HCT116 (cell line): ENCODE measurements around the gene SLC25A47.

ENCODE experiments used
- CEBPB ChIP-seq: IDR thresholded peaks from 2 replicates; pipeline ENCODE4 v1.6.1; 2012; ENCODE audit warnings: low read depth
- CTCF ChIP-seq, 3 experiments: fragments of 200-600 bp in 1 of 3; sonication (generic) in 1 of 3; IDR thresholded peaks in 2 of 3; conservative IDR thresholded peaks in 1 of 3; 2 replicates each; pipeline ENCODE4 v1.5.1; 2012 to 2017; ENCODE audit warnings: low read depth in 2 of 3, low read length in 2 of 3, antibody characterized with exemption in 1 of 3, borderline replicate concordance in 1 of 3, control low read depth in 1 of 3, mild to moderate bottlenecking in 1 of 3, mixed read lengths in 1 of 3, mixed run types in 1 of 3, moderate library complexity in 1 of 3; ENCODE audit not compliant: insufficient read depth in 1 of 3
- EGR1 ChIP-seq: IDR thresholded peaks from 2 replicates; pipeline ENCODE4 v1.6.1; 2012; ENCODE audit warnings: low read depth
- ELF1 ChIP-seq: IDR thresholded peaks from 2 replicates; pipeline ENCODE4 v1.6.1; 2012; ENCODE audit warnings: low read depth, borderline replicate concordance
- POLR2A ChIP-seq: IDR thresholded peaks from 2 replicates; pipeline ENCODE4 v1.7.0; 2011; ENCODE audit warnings: borderline replicate concordance; ENCODE audit not compliant: insufficient read depth, insufficient read length; ENCODE audit errors: extremely low read depth
- RAD21 ChIP-seq: IDR thresholded peaks from 2 replicates; pipeline ENCODE4 v1.6.1; 2012; ENCODE audit warnings: low read depth, mild to moderate bottlenecking
- SRF ChIP-seq: IDR thresholded peaks from 2 replicates; pipeline ENCODE4 v1.6.1; 2012; ENCODE audit warnings: low read depth
- YY1 ChIP-seq: IDR thresholded peaks from 2 replicates; pipeline ENCODE4 v1.6.1; 2011; ENCODE audit warnings: low read length, low read depth, moderate library complexity, mild to moderate bottlenecking; ENCODE audit not compliant: insufficient replicate concordance; ENCODE audit errors: extremely low read depth
- ZBTB33 ChIP-seq: IDR thresholded peaks from 2 replicates; pipeline ENCODE4 v1.6.1; 2011; ENCODE audit warnings: mild to moderate bottlenecking, low read length, moderate library complexity; ENCODE audit not compliant: insufficient replicate concordance; ENCODE audit errors: extremely low read depth
- ZFX ChIP-seq: fragments of 450-650 bp; IDR thresholded peaks from 2 replicates; pipeline ENCODE4 v1.6.1; 2017
- ZNF274 ChIP-seq: fragments of 200-500 bp; sonication (Bioruptor generic); IDR thresholded peaks from 2 replicates; pipeline ENCODE4 v1.6.1; 2014; ENCODE audit warnings: mild to moderate bottlenecking, low read depth, low read length, inconsistent platforms

- TF ChIP-seq ZNF274 (no peak), SRF (no peak), CTCF (IDR thresholded peaks at IDR 0.05 in 2 of 3, conservative IDR thresholded peaks at IDR 0.05 in 1 of 3; ENCODE audit: borderline replicate concordance in 1 of 3, insufficient read depth in 1 of 3, low read depth in 2 of 3, low read length in 2 of 3) (no peak), POLR2A (no peak), EGR1 (no peak), CEBPB (no peak), YY1 (no peak), ELF1 (no peak), RAD21 (no peak), ZFX (no peak), ZBTB33 (no peak)
Observed at GRCh38 chr14:100290607-100291304, 32.4 kb upstream of the SLC25A47 start.
